Smooth muscle cell (in vitro differentiated cells): ENCODE measurements around the gene CDKN1A. TPM values are rescaled to one million over a fixed set of nuclear protein-coding genes. Genes with fewer than 3 reads are reported as not detected.
"Not testable (repeated sequence)": the region's sequence is repeated elsewhere in the genome, so short reads cannot be mapped to it uniquely, and the experiment has no call there.

ENCODE experiments used
- DNase-seq: peaks from one replicate; lab custom pipeline; 2025; ENCODE audit not compliant: unreplicated experiment; lab: John Stamatoyannopoulos, UW
- H2AFZ ChIP-seq: fragments of 200-600 bp; sonication (generic); 2 replicates; pipeline ENCODE4 v1.6.0; 2016; ENCODE audit warnings: antibody characterized with exemption, low read depth, mild to moderate bottlenecking
- H3F3A ChIP-seq: fragments of 200-600 bp; sonication (generic); 2 replicates; pipeline ENCODE4 v1.6.0; 2017; ENCODE audit warnings: antibody characterized with exemption, low read depth
- H3K27ac ChIP-seq: fragments of 200-600 bp; sonication (generic); 2 replicates; pipeline ENCODE4 v1.5.1; 2016; ENCODE audit warnings: low read depth, mild to moderate bottlenecking
- H3K27me3 ChIP-seq: fragments of 200-600 bp; sonication (generic); 2 replicates; pipeline ENCODE4 v1.6.1; 2016; ENCODE audit warnings: low read depth, mild to moderate bottlenecking
- H3K36me3 ChIP-seq: fragments of 200-600 bp; sonication (generic); 2 replicates; pipeline ENCODE4 v1.5.1; 2016; ENCODE audit warnings: low read depth
- H3K4me1 ChIP-seq: fragments of 200-600 bp; sonication (generic); 2 replicates; pipeline ENCODE4 v1.5.1; 2016; ENCODE audit warnings: low read depth
- H3K4me2 ChIP-seq: fragments of 200-600 bp; sonication (generic); 2 replicates; pipeline ENCODE4 v1.6.0; 2016; ENCODE audit warnings: mild to moderate bottlenecking
- H3K4me3 ChIP-seq: fragments of 200-600 bp; sonication (generic); 2 replicates; pipeline ENCODE4 v1.5.1; 2016; ENCODE audit warnings: mild to moderate bottlenecking
- H3K79me2 ChIP-seq: fragments of 200-600 bp; sonication (generic); 2 replicates; pipeline ENCODE4 v1.6.0; 2016; ENCODE audit warnings: low read depth, mild to moderate bottlenecking
- H3K9ac ChIP-seq: fragments of 200-600 bp; sonication (generic); 2 replicates; pipeline ENCODE4 v1.6.0; 2016; ENCODE audit warnings: low read depth
- H3K9me3 ChIP-seq: fragments of 200-600 bp; sonication (generic); replicated peaks from 2 replicates; pipeline ENCODE4 v1.5.1; 2016; ENCODE audit warnings: low read depth
- H4K20me1 ChIP-seq: fragments of 200-600 bp; sonication (generic); 2 replicates; pipeline ENCODE4 v1.6.0; 2016; ENCODE audit warnings: low read depth
- CTCF ChIP-seq: fragments of 200-600 bp; sonication (generic); IDR thresholded peaks from 2 replicates; pipeline ENCODE4 v1.5.1; 2017; ENCODE audit warnings: borderline replicate concordance, mild to moderate bottlenecking, antibody characterized with exemption; ENCODE audit not compliant: insufficient read depth, poor library complexity, severe bottlenecking
- WGBS: methylation state at CpG from one replicate; pipeline ENCODE4 v1.1.7; 2016; ENCODE audit warnings: low lambda C conversion rate; 5-methylcytosine and 5-hydroxymethylcytosine counted together
- polyA plus RNA-seq: library from polyadenylated mRNA; unstranded; fragments of >200 nt; fragmentation: Nextera tagmentation; extraction: Ambion mirVana; gene quantifications from 2 replicates; pipeline ENCODE4 v1.2.1, GENCODE V29; 2016
- total RNA-seq: library from RNA; depleted of rRNA; stranded (reverse); fragments of >200 nt; gene quantifications from 2 replicates; pipeline ENCODE4 v1.2.3, GENCODE V29; 2014

The CDKN1A gene
- total and polyA plus RNA-seq, 2 experiments from 2014 or later = 859 to 1,633 TPM

GRCh38 chr6:36702656-36703055 is 24.1 kb downstream of the CDKN1A start:
- H3K36me3 ChIP-seq = no peaks in the 10 kb centered on the region
- no peaks in the 10 kb centered on the region for H3K4me1 ChIP-seq
- no peak overlapping the region for H3K4me2 ChIP-seq
- no peak for TF ChIP-seq CTCF
- H3K27ac ChIP-seq = no peak overlapping the region
- H2AFZ ChIP-seq = no peak overlapping the region
- WGBS = 94% methylated on average over 3 of the region's 3 CpGs
- no peaks in the 10 kb centered on the region for H3K79me2 ChIP-seq
- no peaks in the 10 kb centered on the region for H4K20me1 ChIP-seq
- no peaks in the 10 kb centered on the region for H3K27me3 ChIP-seq
- no peaks in the 10 kb centered on the region for H3K9me3 ChIP-seq
- no peak for DNase-seq
- H3F3A ChIP-seq = no peaks in the 10 kb centered on the region
- H3K9ac ChIP-seq = no peak overlapping the region
- H3K4me3 ChIP-seq = no peak overlapping the region

- H3K4me2 ChIP-seq = no peak overlapping the region
- DNase-seq = no peak
- H3F3A ChIP-seq = no peaks in the 10 kb centered on the region
- H3K27ac ChIP-seq = no peak overlapping the region
- no peak overlapping the region for H3K4me3 ChIP-seq
- WGBS = 90% methylated on average over 5 of the region's 5 CpGs
- no peaks in the 10 kb centered on the region for H4K20me1 ChIP-seq
- no peaks in the 10 kb centered on the region for H3K27me3 ChIP-seq
- H3K79me2 ChIP-seq = no peaks in the 10 kb centered on the region
- no peak for TF ChIP-seq CTCF
- H3K36me3 ChIP-seq = no peaks in the 10 kb centered on the region
- H3K4me1 ChIP-seq = no peaks in the 10 kb centered on the region
- H3K9ac ChIP-seq = no peak overlapping the region
- H3K9me3 ChIP-seq = no peaks in the 10 kb centered on the region
- H2AFZ ChIP-seq = no peak overlapping the region
Observed at GRCh38 chr6:36703081-36703606, 24.6 kb downstream of the CDKN1A start.

GRCh38 chr6:36703982-36704381 is 25.5 kb downstream of the CDKN1A start:
- H2AFZ ChIP-seq = no peak overlapping the region
- no peaks in the 10 kb centered on the region for H3F3A ChIP-seq
- H3K9me3 ChIP-seq = no peaks in the 10 kb centered on the region
- H3K27me3 ChIP-seq = no peaks in the 10 kb centered on the region
- no peak overlapping the region for H3K4me2 ChIP-seq
- H4K20me1 ChIP-seq = no peaks in the 10 kb centered on the region
- H3K4me1 ChIP-seq = no peaks in the 10 kb centered on the region
- H3K36me3 ChIP-seq = no peaks in the 10 kb centered on the region
- no peak for DNase-seq
- H3K9ac ChIP-seq = no peak overlapping the region
- H3K27ac ChIP-seq = no peak overlapping the region
- no peak overlapping the region for H3K4me3 ChIP-seq
- H3K79me2 ChIP-seq = no peaks in the 10 kb centered on the region
- TF ChIP-seq CTCF = no peak
- 92% methylated on average over 18 of the region's 18 CpGs for WGBS

GRCh38 chr6:36704961-36705577 is 26.6 kb downstream of the CDKN1A start:
- H3K36me3 ChIP-seq, H3K4me2 ChIP-seq, H3K27me3 ChIP-seq, H2AFZ ChIP-seq, H3K9me3 ChIP-seq, H3K9ac ChIP-seq, DNase-seq, H3F3A ChIP-seq, H3K4me3 ChIP-seq, H4K20me1 ChIP-seq, H3K79me2 ChIP-seq, H3K4me1 ChIP-seq, H3K27ac ChIP-seq: not testable (repeated sequence)
- whole genome bisulfite sequencing = 83% methylated on average over 5 of the region's 7 CpGs
